Thyroid gland (tissue), 4 donors: ENCODE measurements around the gene FITM1.
A peak's percentile ranks its signal among the peaks of the same experiment; 100 is the strongest.

Experiments used
- CTCF ChIP-seq, 6 experiments: fragments of 200-600 bp in 3 of 6; fragments of 450-650 bp in 3 of 6; sonication (generic) in 3 of 6; IDR thresholded peaks; one replicate each; pipeline ENCODE4 v1.5.1; 2016 to 2019; ENCODE audit warnings: antibody characterized with exemption in 6 of 6, mild to moderate bottlenecking in 2 of 6, inconsistent platforms in 1 of 6, moderate library complexity in 1 of 6
- POLR2A ChIP-seq, 2 donors: fragments of 450-650 bp; IDR thresholded peaks; one replicate each; pipeline ENCODE4 v1.6.1; 2017; ENCODE audit warnings: antibody characterized with exemption in 2 of 2, mild to moderate bottlenecking in 2 of 2, moderate library complexity in 1 of 2

- no peak for TF ChIP-seq CTCF (IDR thresholded peaks at IDR 0.05)
- TF ChIP-seq POLR2A (IDR thresholded peaks at IDR 0.05) = peak; percentile 41 to 66
Observed at GRCh38 chr14:24114532-24115421, 15.7 kb upstream of the FITM1 start, which contains the start of the genes DCAF11 and NRL.
